WTC11 (cell line): ENCODE results near the gene MCRS1. TPM values are rescaled to one million over a fixed set of nuclear protein-coding genes. Genes with fewer than 3 reads are reported as not detected.
"Not testable (repeated sequence)": the region's sequence is repeated elsewhere in the genome, so short reads cannot be mapped to it uniquely, and the experiment has no call there.

Source experiments
- ATAC-seq: fragments of 200-7000 bp; cut with Tn5 transposase; 2 replicates; pipeline ENCODE4 v1.10.0; 2021; ENCODE audit warnings: mild to moderate bottlenecking, moderate library complexity
- CTCF ChIA-PET: fragments of 300-600 bp; sonication (Branson Sonifier 250); formaldehyde crosslinking; loops from one replicate; lab custom pipeline; 2021; ENCODE audit warnings: antibody characterized with exemption; lab: Charles Lee
- POLR2A ChIA-PET: fragments of 350-600 bp; sonication (Branson Sonifier 250); formaldehyde crosslinking; loops from one replicate; lab custom pipeline; 2021; ENCODE audit warnings: antibody characterized with exemption; lab: Charles Lee
- DNase-seq: peaks from one replicate; pipeline ENCODE4 v3.0.0; 2021; ENCODE audit warnings: low spot score
- H3K27ac Mint-ChIP-seq: 2 replicates; pipeline ENCODE4 v1.8.0; 2021; ENCODE audit warnings: mixed read lengths
- H3K27me3 Mint-ChIP-seq: 2 replicates; pipeline ENCODE4 v1.8.0; 2021; ENCODE audit warnings: low read depth, mild to moderate bottlenecking, moderate library complexity, mixed read lengths
- H3K36me3 Mint-ChIP-seq: 2 replicates; pipeline ENCODE4 v1.8.0; 2021; ENCODE audit warnings: mixed read lengths
- H3K4me1 Mint-ChIP-seq: 2 replicates; pipeline ENCODE4 v1.8.0; 2022; ENCODE audit warnings: mixed read lengths
- H3K4me3 Mint-ChIP-seq: 2 replicates; pipeline ENCODE4 v1.8.0; 2021; ENCODE audit warnings: mild to moderate bottlenecking, moderate library complexity, mixed read lengths
- H3K9me3 Mint-ChIP-seq: 2 replicates; pipeline ENCODE4 v1.8.0; 2021; ENCODE audit warnings: mixed read lengths
- ARID4B ChIP-seq: sonication (generic); formaldehyde crosslinking; IDR thresholded peaks from 2 replicates; pipeline ENCODE4 v1.8.0; 2023; ENCODE audit warnings: missing genetic modification reagents, mild to moderate bottlenecking, borderline replicate concordance
- CREB1 ChIP-seq: sonication (generic); formaldehyde crosslinking; IDR thresholded peaks from 2 replicates; pipeline ENCODE4 v1.8.0; 2023; ENCODE audit warnings: mild to moderate bottlenecking, missing genetic modification reagents
- FOXK1 ChIP-seq: sonication (generic); formaldehyde crosslinking; IDR thresholded peaks from 2 replicates; pipeline ENCODE4 v1.8.0; 2022; ENCODE audit warnings: mild to moderate bottlenecking, moderate library complexity, missing genetic modification reagents
- IRF2 ChIP-seq: sonication (generic); formaldehyde crosslinking; IDR thresholded peaks from 2 replicates; pipeline ENCODE4 v1.8.0; 2022; ENCODE audit warnings: low read depth, missing genetic modification reagents, borderline replicate concordance
- ZNF532 ChIP-seq: fragments of 250-450 bp; sonication (Bioruptor Pico); IDR thresholded peaks from 2 replicates; pipeline ENCODE4 v1.9.0; 2021; ENCODE audit warnings: mild to moderate bottlenecking, borderline replicate concordance
- total RNA-seq: library from RNA; stranded (reverse); gene quantifications from 3 replicates; pipeline ENCODE4 v1.2.3, GENCODE V29; 2021
- TF ChIP-seq, protein P1 (sequence below): sonication (generic); formaldehyde crosslinking; IDR thresholded peaks from 2 replicates; pipeline ENCODE4 v1.8.1; 2023; ENCODE audit warnings: mild to moderate bottlenecking, missing genetic modification reagents, moderate library complexity

The MCRS1 gene
- total RNA-seq, 1 experiment from 2014 or later, result 105 TPM

- TF ChIP-seq CREB1 (no peak), ARID4B (CRISPR knock-in tag) (no peak)
These were observed 47.8 kb upstream of the MCRS1 start (continued) for GRCh38 chr12:49615725-49616124.

GRCh38 chr12:49612210-49612609 is 44.3 kb upstream of the MCRS1 start:
- POLR2A ChIA-PET, result interaction anchor here (0.7 kb wide), 1 partner anchor 9 kb away, joined by 3 read pairs; no protein-coding TSS in a partner anchor
- H3K36me3 Mint-ChIP-seq, result no peaks in the 10 kb centered on the region
- no peak overlapping the region for H3K27ac Mint-ChIP-seq
- no peak for TF ChIP-seq ZNF532 (CRISPR knock-in tag)
- TF ChIP-seq, all 79 proteins: peak for 0
- peaks cover 9% of the 10 kb centered on the region for H3K4me1 Mint-ChIP-seq
- ATAC-seq, result no peak
- no peak overlapping the region for H3K4me3 Mint-ChIP-seq
- no peak for DNase-seq
- H3K9me3 Mint-ChIP-seq, result peaks cover 3% of the 10 kb centered on the region; the same call in 1 of the 2 replicates
- CTCF ChIA-PET, result interaction anchor here (0.7 to 2.9 kb wide), 3 partner anchors 32 to 95 kb away, joined by 4 to 11 read pairs (median 5); no protein-coding TSS in a partner anchor
- peaks cover 12% of the 10 kb centered on the region for H3K27me3 Mint-ChIP-seq

DNA sequence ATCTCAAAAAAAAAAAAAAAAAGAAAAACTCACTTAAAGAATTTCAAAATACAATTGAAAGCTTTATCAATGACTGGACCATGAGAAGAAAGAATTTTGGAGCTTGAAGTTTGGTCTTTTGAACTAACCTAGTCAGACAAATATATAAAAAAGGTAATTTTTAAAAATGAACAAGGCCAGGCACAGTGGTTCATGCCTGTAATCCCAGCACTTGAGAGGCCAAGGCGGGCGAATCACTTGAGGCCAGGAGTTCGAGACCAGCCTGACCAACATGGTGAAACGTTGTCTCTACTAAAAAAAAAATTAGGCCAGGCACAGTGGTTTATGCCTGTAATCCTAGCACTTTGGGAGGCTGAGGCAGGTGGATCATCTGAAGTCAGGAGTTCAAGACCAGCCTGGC is 42.8 kb upstream of the MCRS1 start:
- H3K4me3 Mint-ChIP-seq, POLR2A ChIA-PET, ATAC-seq, H3K36me3 Mint-ChIP-seq, H3K27ac Mint-ChIP-seq, H3K9me3 Mint-ChIP-seq, H3K4me1 Mint-ChIP-seq, DNase-seq: not testable (repeated sequence)
- CTCF ChIA-PET, result interaction anchor here (1.6 to 1.9 kb wide), 2 partner anchors 12 to 30 kb away, joined by 9 to 11 read pairs; partner anchors contain the start of gene PRPF40B
- H3K27me3 Mint-ChIP-seq, result peaks cover 17% of the 10 kb centered on the region

- no peak overlapping the region for H3K4me3 Mint-ChIP-seq
- POLR2A ChIA-PET, result no interaction called here
- ATAC-seq (no peak; the same call in 1 of the 2 replicates), DNase-seq (no peak)
- peaks cover 17% of the 10 kb centered on the region for H3K27me3 Mint-ChIP-seq
- H3K4me1 Mint-ChIP-seq, result 0 out of 2 replicates have a peak, but pooled peaks cover 2% of the 10 kb centered on the region
- no peaks in the 10 kb centered on the region for H3K36me3 Mint-ChIP-seq
- H3K9me3 Mint-ChIP-seq, result peaks cover 3% of the 10 kb centered on the region; the same call in 1 of the 2 replicates
- CTCF ChIA-PET, result interaction anchor here (0.7 to 1.9 kb wide), 4 partner anchors 13 to 54 kb away, joined by 3 to 11 read pairs (median 6); partner anchors contain the start of gene PRPF40B
- TF ChIP-seq IRF2 (CRISPR knock-in tag) (no peak), FOXK1 (CRISPR knock-in tag) (no peak)
- TF ChIP-seq, protein P1, sequence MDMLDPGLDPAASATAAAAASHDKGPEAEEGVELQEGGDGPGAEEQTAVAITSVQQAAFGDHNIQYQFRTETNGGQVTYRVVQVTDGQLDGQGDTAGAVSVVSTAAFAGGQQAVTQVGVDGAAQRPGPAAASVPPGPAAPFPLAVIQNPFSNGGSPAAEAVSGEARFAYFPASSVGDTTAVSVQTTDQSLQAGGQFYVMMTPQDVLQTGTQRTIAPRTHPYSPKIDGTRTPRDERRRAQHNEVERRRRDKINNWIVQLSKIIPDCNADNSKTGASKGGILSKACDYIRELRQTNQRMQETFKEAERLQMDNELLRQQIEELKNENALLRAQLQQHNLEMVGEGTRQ, result no peak
- H3K27ac Mint-ChIP-seq, result no peak overlapping the region
These were observed 41.9 kb upstream of the MCRS1 start for GRCh38 chr12:49609875-49610154.
